ENCODE data around the gene SIMC1.
"Not testable (repeated sequence)": the region's sequence is repeated elsewhere in the genome, so short reads cannot be mapped to it uniquely, and the experiment has no call there.

Gene SIMC1

GRCh38 chr5:176190886-176191755, 47.1 kb upstream of the SIMC1 start:
- Histone ChIP-seq H3K79me2 (ENCODE audit: insufficient read depth, low read length) (no peaks in the 10 kb centered on the region), H2AFZ (ENCODE audit: low read depth, low read length, severe bottlenecking) (no peak overlapping the region), H3K9ac (ENCODE audit: low read length) (no peak overlapping the region), H3K27me3 (ENCODE audit: low read length) (no peaks in the 10 kb centered on the region), H3K4me2 (ENCODE audit: low read depth, low read length, poor library complexity, severe bottlenecking) (no peak overlapping the region), H3F3A (ENCODE audit: insufficient read depth) (no peaks in the 10 kb centered on the region), H4K20me1 (ENCODE audit: low read depth, low read length) (no peaks in the 10 kb centered on the region), H3K36me3 (ENCODE audit: low read length) (no peaks in the 10 kb centered on the region), H3K4me3 (ENCODE audit: insufficient read depth, low read length, poor library complexity, severe bottlenecking) (no peak overlapping the region), H3K27ac (ENCODE audit: low read depth, low read length) (no peak overlapping the region), H3K9me2 (replicated peaks; ENCODE audit: insufficient read depth, low read length) (no peaks in the 10 kb centered on the region), H3K9me3 (ENCODE audit: insufficient read depth, low read length) (no peaks in the 10 kb centered on the region)
- no peak for TF ChIP-seq EZH2phosphoT487 (conservative IDR thresholded peaks at IDR 0.05; ENCODE audit: low read length)
- TF ChIP-seq CTCF (IDR thresholded peaks at IDR 0.05; ENCODE audit: insufficient read depth, low read length, poor library complexity, severe bottlenecking), result no peak

- TF ChIP-seq EZH2phosphoT487 (conservative IDR thresholded peaks at IDR 0.05; ENCODE audit: low read length), result no peak
- TF ChIP-seq CTCF (IDR thresholded peaks at IDR 0.05; ENCODE audit: insufficient read depth, low read length, poor library complexity, severe bottlenecking), result no peak
- no peak overlapping the region for H3K9ac ChIP-seq (ENCODE audit: low read length)
- no peaks in the 10 kb centered on the region for H3K79me2 ChIP-seq (ENCODE audit: insufficient read depth, low read length)
These were observed 46.0 kb upstream of the SIMC1 start for GRCh38 chr5:176192094-176192721.

GRCh38 chr5:176192722-176193117, 45.5 kb upstream of the SIMC1 start:
- not testable (repeated sequence) for H3K9ac ChIP-seq (ENCODE audit: low read length); H3K27ac ChIP-seq (ENCODE audit: low read depth, low read length); H3K4me3 ChIP-seq (ENCODE audit: insufficient read depth, low read length, poor library complexity, severe bottlenecking); H3K27me3 ChIP-seq (ENCODE audit: low read length); H4K20me1 ChIP-seq (ENCODE audit: low read depth, low read length); H3K9me2 ChIP-seq (replicated peaks; ENCODE audit: insufficient read depth, low read length); H3K9me3 ChIP-seq (ENCODE audit: insufficient read depth, low read length); H2AFZ ChIP-seq (ENCODE audit: low read depth, low read length, severe bottlenecking); H3F3A ChIP-seq (ENCODE audit: insufficient read depth); H3K4me2 ChIP-seq (ENCODE audit: low read depth, low read length, poor library complexity, severe bottlenecking); H3K79me2 ChIP-seq (ENCODE audit: insufficient read depth, low read length); H3K36me3 ChIP-seq (ENCODE audit: low read length)

More at GRCh38 chr5:176192094-176192721, 46.0 kb upstream of the SIMC1 start:
- Histone ChIP-seq H3K4me2 (ENCODE audit: low read depth, low read length, poor library complexity, severe bottlenecking) (no peak overlapping the region), H3K4me3 (ENCODE audit: insufficient read depth, low read length, poor library complexity, severe bottlenecking) (no peak overlapping the region), H3K9me2 (replicated peaks; ENCODE audit: insufficient read depth, low read length) (no peaks in the 10 kb centered on the region), H3K9me3 (ENCODE audit: insufficient read depth, low read length) (no peaks in the 10 kb centered on the region), H2AFZ (ENCODE audit: low read depth, low read length, severe bottlenecking) (no peak overlapping the region), H4K20me1 (ENCODE audit: low read depth, low read length) (no peaks in the 10 kb centered on the region), H3F3A (ENCODE audit: insufficient read depth) (no peaks in the 10 kb centered on the region), H3K27ac (ENCODE audit: low read depth, low read length) (no peak overlapping the region), H3K27me3 (ENCODE audit: low read length) (no peaks in the 10 kb centered on the region), H3K36me3 (ENCODE audit: low read length) (no peaks in the 10 kb centered on the region)

- H3K36me3 ChIP-seq (ENCODE audit: low read length); H3K4me2 ChIP-seq (ENCODE audit: low read depth, low read length, poor library complexity, severe bottlenecking); H3F3A ChIP-seq (ENCODE audit: insufficient read depth); H4K20me1 ChIP-seq (ENCODE audit: low read depth, low read length); H3K4me3 ChIP-seq (ENCODE audit: insufficient read depth, low read length, poor library complexity, severe bottlenecking); H3K27me3 ChIP-seq (ENCODE audit: low read length); H2AFZ ChIP-seq (ENCODE audit: low read depth, low read length, severe bottlenecking); H3K27ac ChIP-seq (ENCODE audit: low read depth, low read length); H3K9ac ChIP-seq (ENCODE audit: low read length); H3K79me2 ChIP-seq (ENCODE audit: insufficient read depth, low read length); H3K9me2 ChIP-seq (replicated peaks; ENCODE audit: insufficient read depth, low read length); H3K9me3 ChIP-seq (ENCODE audit: insufficient read depth, low read length): not testable (repeated sequence)
These were observed 44.6 kb upstream of the SIMC1 start for GRCh38 chr5:176193636-176194035.

GRCh38 chr5:176194238-176195083, 43.8 kb upstream of the SIMC1 start:
- H4K20me1 ChIP-seq (ENCODE audit: low read depth, low read length); H3K9me3 ChIP-seq (ENCODE audit: insufficient read depth, low read length); H3K27me3 ChIP-seq (ENCODE audit: low read length); H3K36me3 ChIP-seq (ENCODE audit: low read length); H2AFZ ChIP-seq (ENCODE audit: low read depth, low read length, severe bottlenecking); H3K4me2 ChIP-seq (ENCODE audit: low read depth, low read length, poor library complexity, severe bottlenecking); H3K27ac ChIP-seq (ENCODE audit: low read depth, low read length); H3F3A ChIP-seq (ENCODE audit: insufficient read depth); H3K9ac ChIP-seq (ENCODE audit: low read length); H3K79me2 ChIP-seq (ENCODE audit: insufficient read depth, low read length); H3K9me2 ChIP-seq (replicated peaks; ENCODE audit: insufficient read depth, low read length); H3K4me3 ChIP-seq (ENCODE audit: insufficient read depth, low read length, poor library complexity, severe bottlenecking): not testable (repeated sequence)

- not testable (repeated sequence) for H3K27ac ChIP-seq (ENCODE audit: low read depth, low read length); H3K4me2 ChIP-seq (ENCODE audit: low read depth, low read length, poor library complexity, severe bottlenecking); H2AFZ ChIP-seq (ENCODE audit: low read depth, low read length, severe bottlenecking); H3K9me3 ChIP-seq (ENCODE audit: insufficient read depth, low read length); H3K79me2 ChIP-seq (ENCODE audit: insufficient read depth, low read length); H3K9ac ChIP-seq (ENCODE audit: low read length); H3K4me3 ChIP-seq (ENCODE audit: insufficient read depth, low read length, poor library complexity, severe bottlenecking); H4K20me1 ChIP-seq (ENCODE audit: low read depth, low read length); H3K27me3 ChIP-seq (ENCODE audit: low read length); H3F3A ChIP-seq (ENCODE audit: insufficient read depth); H3K36me3 ChIP-seq (ENCODE audit: low read length); H3K9me2 ChIP-seq (replicated peaks; ENCODE audit: insufficient read depth, low read length)
These were observed 43.2 kb upstream of the SIMC1 start for GRCh38 chr5:176195084-176195413.
